Epithelial cell of proximal tubule (primary cell): Measurements from ENCODE around the gene RSPRY1. TPM values are rescaled to one million over a fixed set of nuclear protein-coding genes. Genes with fewer than 3 reads are reported as not detected.
"Not testable (repeated sequence)": the region's sequence is repeated elsewhere in the genome, so short reads cannot be mapped to it uniquely, and the experiment has no call there.

Experiments used
- DNase-seq: peaks from one replicate; pipeline ENCODE4 v3.0.0-alpha.2; 2011; ENCODE audit warnings: low read depth
- H3K4me3 ChIP-seq: 2 replicates; pipeline ENCODE4 v1.5.1; 2011; ENCODE audit warnings: low read depth, mild to moderate bottlenecking, low read length
- CTCF ChIP-seq: conservative IDR thresholded peaks from 2 replicates; pipeline ENCODE4 v1.5.1; 2012; ENCODE audit warnings: low read depth, mild to moderate bottlenecking, low read length
- total RNA-seq: library from RNA; depleted of rRNA; stranded (reverse); fragments of >200 nt; gene quantifications from 2 replicates; pipeline ENCODE4 v1.2.3, GENCODE V29; 2015

The RSPRY1 gene
- total RNA-seq, 1 donor from 2014 or later, result 28.6 TPM

- DNase-seq, result no peak
- TF ChIP-seq CTCF, result no peak
- no peak overlapping the region for H3K4me3 ChIP-seq
These were observed 83.0 kb downstream of the RSPRY1 start for GRCh38 chr16:57268804-57269800.

DNA sequence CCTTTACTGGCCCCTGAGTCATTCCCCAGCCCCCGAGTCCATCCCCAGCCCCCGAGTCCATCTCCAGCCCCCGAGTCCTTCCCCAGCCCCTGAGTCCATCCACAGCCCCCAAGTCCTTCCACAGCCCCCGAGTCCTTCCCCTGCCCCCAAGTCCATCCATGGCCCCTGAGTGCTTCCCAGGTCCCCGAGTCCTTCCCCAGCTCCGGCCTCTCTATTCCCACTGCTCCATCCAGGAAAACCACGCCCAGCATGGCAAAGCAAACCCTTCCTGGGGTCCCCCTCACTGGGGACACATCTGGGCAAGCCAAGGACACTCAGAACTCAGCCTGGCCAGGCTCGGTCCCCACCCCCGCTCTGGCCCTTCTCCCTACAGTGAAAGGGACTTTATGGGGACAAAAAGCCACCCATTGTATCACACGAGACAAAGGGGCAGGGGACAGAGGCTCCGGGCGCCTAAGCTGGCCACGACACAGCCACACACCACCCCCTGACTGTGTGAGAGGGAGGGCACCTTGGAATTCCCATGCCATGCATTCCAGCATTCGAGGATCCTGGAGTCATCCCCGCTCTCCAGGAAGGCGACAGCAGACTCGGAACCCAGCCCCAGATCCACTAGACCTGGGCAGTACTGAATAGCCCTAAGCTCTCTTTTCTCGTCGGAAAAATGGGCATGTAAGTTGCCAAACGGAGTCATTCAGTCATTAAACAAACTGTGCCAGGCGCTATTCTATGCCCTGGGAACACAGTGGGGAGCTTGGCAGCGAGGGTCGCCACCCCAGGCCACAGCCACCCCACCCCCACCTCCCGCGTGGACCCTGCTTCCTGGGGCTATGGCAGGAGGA is 84.3 kb downstream of the RSPRY1 start:
- no peak for TF ChIP-seq CTCF
- no peak overlapping the region for H3K4me3 ChIP-seq
- DNase-seq, result no peak

- DNase-seq, result no peak
- TF ChIP-seq CTCF, result no peak
These were observed 84.9 kb downstream of the RSPRY1 start for GRCh38 chr16:57271063-57271345.

GRCh38 chr16:57271867-57272495 is 85.9 kb downstream of the RSPRY1 start:
- TF ChIP-seq CTCF, result no peak
- no peak overlapping the region for H3K4me3 ChIP-seq
- DNase-seq, result no peak

More at GRCh38 chr16:57271063-57271345, 84.9 kb downstream of the RSPRY1 start:
- H3K4me3 ChIP-seq, result no peak overlapping the region

GRCh38 chr16:57273359-57273758 is 87.2 kb downstream of the RSPRY1 start:
- no peak for TF ChIP-seq CTCF
- DNase-seq, result no peak
- H3K4me3 ChIP-seq, result no peak overlapping the region

DNA sequence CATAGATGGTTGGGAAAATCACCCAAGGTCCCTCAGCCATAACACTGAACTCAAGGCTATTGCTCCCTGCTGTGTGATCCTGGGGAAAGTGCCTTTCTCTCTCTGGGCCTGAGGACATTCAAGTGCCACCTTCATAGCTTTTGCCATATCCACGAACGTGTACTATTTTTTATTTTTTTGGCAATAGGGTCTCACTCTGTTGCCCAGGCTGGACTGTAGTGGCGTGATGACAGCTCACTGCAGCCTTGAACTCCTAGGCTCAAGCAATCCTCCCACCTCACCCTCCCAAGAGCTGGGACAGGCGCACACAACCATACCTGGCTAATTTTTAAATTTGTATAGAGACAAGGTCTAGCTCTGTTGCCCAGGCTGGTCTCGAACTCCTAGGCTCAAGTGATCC is 87.7 kb downstream of the RSPRY1 start:
- H3K4me3 ChIP-seq, result no peak overlapping the region
- DNase-seq, result no peak
- no peak for TF ChIP-seq CTCF

GRCh38 chr16:57275946-57276345 is 89.8 kb downstream of the RSPRY1 start:
- H3K4me3 ChIP-seq, DNase-seq: not testable (repeated sequence)
